ENCODE results near the gene APCDD1L.

DNA sequence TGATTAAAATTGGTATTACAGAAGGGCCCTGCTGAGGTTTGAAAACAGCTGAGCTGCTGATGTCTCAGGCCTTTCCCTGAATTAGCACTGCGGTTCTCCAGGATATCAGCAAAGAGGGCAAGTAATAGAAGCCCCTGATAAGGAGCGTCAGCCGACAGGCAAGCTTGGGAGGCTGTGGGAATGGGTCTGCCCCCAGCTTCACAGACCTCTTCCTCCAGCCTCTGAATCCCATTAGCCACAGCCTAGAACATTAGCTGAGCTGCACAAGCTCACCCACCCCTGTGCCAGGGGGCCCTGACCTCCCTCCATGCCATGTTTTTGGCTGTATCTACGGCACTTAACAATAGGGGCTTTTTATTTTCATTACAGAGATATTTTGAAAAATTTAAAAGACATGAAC is 66.2 kb downstream of the APCDD1L start:
- TF ChIP-seq, protein P1, sequence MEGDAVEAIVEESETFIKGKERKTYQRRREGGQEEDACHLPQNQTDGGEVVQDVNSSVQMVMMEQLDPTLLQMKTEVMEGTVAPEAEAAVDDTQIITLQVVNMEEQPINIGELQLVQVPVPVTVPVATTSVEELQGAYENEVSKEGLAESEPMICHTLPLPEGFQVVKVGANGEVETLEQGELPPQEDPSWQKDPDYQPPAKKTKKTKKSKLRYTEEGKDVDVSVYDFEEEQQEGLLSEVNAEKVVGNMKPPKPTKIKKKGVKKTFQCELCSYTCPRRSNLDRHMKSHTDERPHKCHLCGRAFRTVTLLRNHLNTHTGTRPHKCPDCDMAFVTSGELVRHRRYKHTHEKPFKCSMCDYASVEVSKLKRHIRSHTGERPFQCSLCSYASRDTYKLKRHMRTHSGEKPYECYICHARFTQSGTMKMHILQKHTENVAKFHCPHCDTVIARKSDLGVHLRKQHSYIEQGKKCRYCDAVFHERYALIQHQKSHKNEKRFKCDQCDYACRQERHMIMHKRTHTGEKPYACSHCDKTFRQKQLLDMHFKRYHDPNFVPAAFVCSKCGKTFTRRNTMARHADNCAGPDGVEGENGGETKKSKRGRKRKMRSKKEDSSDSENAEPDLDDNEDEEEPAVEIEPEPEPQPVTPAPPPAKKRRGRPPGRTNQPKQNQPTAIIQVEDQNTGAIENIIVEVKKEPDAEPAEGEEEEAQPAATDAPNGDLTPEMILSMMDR (IDR thresholded peaks at IDR 0.05) = no peak
- TF ChIP-seq POLR2A (IDR thresholded peaks at IDR 0.05) = no peak

Data from esophagus squamous epithelium (tissue), 4 donors.